NCI-H1092 treated with DMSO at 0.1 percent for 48 hours (cell line): Measurements from ENCODE around the gene CHST14.

Experiments used
- DNase-seq: peaks from one replicate; lab custom pipeline; 2025; lab: John Stamatoyannopoulos, UW

CHST14 gene

GRCh38 chr15:40489274-40490175 lies 18.7 kb downstream of the CHST14 start:
- DNase-seq = no peak

DNA sequence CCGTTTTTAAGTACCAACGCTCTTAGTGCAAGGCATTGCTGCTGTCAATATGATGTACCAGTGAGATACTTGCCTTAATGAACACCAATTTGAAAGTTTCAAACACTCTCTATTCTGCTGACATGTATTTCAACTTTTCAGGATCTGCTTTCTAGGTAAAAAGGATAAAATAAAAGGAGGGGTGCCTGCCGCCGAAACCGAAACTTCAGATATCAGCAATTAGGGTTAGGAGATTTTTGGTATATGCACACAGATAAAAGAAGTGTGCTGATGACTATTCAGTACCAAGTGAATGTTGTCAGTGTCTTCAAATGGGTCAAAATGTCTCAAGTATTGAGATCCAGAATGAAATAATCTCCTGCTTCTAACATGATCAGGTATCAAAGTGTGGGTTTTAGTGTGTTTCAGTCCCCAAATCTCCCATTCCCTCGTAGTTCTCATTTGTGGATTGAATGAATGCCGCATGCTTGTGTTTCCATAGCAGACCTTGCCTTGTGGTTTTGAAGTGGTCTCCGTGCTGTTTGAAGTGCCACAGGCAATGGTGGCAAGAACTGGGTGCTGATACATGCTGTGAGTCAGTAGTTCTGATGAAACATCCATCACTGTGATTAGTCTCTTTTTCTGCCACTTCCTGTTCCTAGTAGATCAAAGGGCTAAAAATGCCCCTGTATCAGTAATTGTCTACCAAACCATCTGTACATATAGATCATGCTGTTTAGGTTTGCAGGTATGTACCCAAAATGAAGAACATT lies 22.5 kb downstream of the CHST14 start:
- DNase-seq = no peak

DNA sequence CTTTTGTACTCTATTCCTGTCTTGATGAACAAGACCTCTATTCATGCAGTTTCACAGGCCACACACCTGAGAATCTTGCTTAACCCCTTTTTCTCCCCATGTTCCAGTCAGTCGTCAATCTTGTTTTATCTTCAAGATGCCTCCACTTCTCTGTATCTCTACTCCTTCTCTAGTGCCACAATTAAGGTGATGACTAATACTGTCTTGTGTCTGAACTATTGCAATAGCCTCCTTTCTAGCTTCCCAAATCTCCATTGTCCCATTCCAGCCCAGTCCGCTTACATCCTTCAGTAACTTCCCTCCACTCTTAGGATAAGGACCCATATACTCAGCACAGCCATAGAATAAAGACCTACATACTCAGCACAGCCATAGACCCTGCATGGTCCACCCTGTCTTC lies 24.7 kb downstream of the CHST14 start:
- DNase-seq = no peak

DNA sequence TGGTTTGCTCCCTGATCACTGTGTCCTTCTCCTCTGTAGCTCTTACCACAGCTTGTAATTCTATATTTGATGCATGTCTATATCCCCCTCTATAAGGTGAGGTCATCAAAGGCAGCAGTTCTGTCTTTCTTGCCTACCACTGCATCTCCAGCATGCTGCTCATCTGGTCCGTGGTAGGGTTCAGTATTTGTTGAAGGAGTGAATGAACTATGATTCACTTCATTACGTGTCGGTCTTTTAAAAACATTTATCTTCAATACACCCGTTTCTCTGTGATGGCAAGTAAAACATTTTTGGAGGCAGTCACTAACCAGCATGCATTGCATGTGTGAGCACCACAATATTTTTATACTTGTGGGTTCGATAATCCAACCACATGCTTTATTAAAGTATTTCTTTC lies 27.6 kb downstream of the CHST14 start:
- no peak for DNase-seq

- no peak for DNase-seq
These were observed 28.1 kb downstream of the CHST14 start for GRCh38 chr15:40498891-40499290.

DNA sequence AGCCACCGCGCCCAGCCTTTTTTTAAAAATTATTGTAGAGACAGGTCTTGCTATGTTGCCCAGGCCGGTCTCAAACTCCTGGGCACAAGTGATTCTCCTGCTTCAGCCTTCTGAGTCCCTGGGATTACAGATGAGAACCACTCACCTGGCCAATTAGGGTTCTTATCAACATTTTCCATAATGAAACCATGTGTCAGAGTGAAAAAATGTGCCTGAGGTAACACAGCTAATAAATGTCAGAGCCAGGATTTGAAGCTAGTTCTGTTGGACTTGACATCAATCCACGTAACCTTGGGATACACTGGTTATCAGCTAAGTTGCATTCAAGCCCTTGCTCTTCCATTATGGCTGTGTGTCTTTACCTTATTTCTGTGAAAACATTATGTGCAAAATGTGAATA lies 29.1 kb downstream of the CHST14 start:
- DNase-seq = no peak

- DNase-seq = no peak
These were observed 30.0 kb downstream of the CHST14 start for GRCh38 chr15:40500568-40501330.

DNA sequence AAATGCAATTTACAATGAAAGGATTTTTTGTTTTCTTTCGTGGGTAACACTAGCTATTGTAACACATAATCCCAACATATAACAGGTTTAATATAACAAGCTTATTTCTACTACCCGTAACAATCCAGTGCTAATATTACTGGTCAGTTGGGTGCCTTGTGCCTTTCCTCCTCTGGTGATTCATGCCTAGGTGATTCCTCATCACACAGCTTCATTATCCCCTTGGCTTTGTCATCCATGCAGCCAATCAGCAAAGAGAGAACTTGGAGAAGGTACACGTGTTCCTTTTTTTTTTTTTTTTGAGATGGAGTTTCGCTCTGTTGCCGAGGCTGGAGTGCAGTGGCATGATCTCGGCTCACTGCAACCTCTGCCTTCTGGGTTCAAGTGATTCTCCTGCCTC lies 30.7 kb downstream of the CHST14 start:
- DNase-seq = no peak

GRCh38 chr15:40506964-40507571 lies 36.3 kb downstream of the CHST14 start:
- peak; percentile 63 for DNase-seq

DNA sequence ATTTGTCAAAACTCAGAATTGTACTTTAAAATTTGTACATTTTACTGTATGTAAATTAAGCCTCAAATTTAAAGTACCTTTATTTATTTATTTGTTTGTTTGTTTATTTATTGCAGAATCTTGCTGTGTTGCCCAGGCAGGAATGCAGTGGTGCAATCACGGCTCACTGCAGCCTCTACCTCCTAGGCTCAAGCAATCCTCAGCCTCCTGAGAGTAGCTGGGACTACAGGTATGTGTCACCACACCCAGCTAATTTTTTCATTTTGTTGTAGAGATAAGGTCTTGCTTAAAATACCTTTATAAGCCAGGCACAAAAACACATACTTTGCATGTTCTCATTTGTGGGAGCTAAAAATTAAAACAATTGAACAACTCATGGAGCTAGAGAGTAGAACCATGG lies 37.4 kb downstream of the CHST14 start:
- no peak for DNase-seq

DNA sequence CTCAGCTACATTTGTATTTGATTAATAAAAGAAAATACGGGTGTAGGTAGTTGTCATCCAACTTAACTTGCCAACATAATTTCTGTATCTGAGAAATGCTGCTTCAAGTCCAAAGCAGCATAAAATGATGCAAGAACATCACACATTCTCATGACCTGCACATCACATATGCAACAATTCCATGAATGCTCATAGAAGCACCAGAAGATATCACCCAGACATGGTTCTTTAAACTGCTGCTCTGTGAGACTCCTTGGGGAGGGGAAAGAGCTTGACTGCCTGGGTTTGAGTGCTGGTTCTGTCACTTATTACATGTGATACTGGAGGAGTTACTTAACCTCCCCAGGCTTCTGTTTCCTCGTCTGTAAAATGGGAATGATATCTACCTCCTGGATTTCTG lies 39.4 kb downstream of the CHST14 start:
- DNase-seq = no peak

DNA sequence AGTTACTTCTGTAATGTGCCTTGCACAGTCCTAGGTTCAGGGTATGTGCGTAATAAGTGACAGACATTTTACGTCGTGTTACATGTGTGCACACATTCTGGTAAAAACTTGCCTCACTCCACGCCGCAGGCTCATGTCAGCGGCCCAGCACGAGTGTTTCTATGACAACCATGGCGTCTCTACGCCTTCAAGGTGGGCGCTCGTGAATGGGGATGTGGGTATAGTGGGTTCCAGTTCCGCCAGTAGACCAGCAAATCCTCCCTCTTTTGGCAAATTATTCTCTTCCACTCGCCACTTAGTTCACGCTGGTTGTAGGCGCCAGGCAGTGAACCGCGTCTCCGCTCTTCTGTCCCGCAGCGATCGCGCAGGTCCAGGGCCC lies 40.3 kb downstream of the CHST14 start:
- DNase-seq = no peak

DNA sequence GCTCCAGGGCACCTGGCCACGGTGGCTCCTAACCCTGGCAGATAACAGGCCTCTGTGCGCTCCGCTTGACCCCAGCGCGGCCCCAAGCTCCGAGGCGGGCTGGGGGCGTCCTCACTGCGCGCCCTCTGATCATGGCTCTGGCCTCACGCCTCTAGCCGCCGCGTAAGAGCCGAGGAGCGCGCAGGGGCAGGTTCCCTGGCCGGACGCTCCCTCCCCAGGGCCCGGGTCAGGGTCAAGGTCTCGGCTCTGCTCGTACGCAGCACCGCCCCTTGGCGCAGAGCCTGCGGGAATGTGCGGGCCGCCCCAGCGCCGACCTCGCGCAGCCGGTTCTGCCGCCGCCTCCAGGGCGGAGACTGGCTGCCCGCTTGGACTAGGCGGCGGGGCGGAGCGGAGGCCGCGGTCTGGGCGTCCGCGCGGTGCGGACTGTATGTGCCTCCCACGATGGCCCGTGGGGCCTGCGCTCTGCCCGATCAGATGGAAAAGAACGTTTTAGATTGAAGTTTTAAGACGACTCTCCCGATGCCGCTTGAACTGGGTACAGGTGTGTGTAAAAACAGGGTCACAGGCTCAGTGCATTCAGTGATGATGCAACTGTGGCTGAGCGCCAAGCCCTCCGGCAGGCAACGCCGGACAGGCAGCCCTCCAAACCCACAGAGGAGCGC lies 40.8 kb downstream of the CHST14 start:
- peak; percentile 7 for DNase-seq

GRCh38 chr15:40512440-40512839 lies 41.7 kb downstream of the CHST14 start:
- no peak for DNase-seq

DNA sequence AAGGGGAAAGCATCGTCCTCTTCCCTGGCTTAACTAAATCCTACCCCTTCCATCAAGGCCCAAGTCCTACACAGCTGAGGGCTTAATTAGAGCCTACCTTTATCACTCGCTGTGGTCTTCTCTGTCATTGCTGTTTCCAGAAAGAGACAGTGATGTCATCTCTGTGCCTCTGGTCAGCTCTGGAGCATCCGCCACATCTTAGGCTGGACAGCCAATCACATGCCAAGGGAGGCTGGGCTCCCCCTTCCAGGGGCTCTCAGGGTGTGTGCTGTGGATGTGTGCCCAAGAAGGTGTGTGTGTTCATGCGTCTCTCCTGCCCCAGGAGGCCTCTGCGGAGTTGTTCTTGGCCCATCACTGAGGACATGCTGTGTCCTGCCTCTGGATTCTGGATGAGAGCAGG lies 42.8 kb downstream of the CHST14 start:
- no peak for DNase-seq

DNA sequence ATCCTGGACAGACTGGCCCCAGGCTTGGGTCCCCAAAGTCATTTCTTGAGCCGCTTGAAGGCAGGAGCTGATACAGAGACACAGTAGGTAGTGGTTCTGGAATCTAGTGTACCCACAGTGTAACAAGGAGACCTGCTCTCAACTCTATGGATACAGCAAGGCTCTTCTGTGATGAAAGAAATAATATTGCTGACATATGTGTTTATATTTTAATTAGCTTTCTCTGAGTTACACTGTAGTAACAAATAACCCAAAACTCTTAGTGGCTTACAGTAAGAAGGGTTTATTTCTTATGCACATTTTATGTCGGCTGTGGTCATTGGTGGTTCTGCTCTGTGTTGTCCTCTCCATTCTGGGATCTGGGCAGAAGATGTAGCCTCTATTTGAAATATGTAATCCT lies 45.5 kb downstream of the CHST14 start:
- no peak for DNase-seq
